ENCODE measurements around the gene MT2A.

MT2A gene

DNA sequence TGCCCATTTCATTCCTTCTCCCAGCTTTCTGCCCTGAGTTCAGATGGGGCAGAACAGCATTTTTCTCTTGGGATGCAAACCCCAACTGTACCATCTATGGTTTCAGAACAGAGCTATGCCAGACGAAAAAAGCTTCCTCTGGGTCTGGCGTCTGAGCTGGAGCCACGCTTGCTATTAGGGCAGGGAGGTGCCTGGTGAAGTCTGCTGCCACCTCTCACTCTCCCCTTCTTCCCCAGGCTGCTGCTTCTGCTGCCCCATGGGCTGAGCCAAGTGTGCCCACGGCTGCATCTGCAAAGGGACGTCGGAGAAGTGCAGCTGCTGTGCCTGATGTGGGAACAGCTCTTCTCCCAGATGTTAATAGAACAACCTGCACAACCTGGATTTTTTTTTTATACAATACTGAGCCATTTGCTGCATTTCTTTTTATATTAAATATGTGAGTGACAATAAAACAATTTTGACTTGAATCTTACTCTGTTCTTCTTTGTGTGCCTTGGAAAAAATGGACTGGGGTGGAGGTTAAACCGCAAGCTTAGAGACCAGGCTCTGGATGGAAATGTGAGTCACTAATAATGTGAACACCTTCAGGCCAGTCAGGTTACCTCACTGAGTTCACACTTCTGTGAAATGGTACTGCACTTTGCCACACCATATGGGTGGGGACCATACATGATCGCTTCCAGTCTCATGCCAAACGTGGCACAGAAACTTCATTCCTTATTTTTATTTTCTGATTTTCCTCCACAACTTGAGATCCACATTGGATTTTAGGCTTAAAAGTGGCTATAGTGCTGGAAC is 28.4 kb downstream of the MT2A start:
- no peak for DNase-seq

DNA sequence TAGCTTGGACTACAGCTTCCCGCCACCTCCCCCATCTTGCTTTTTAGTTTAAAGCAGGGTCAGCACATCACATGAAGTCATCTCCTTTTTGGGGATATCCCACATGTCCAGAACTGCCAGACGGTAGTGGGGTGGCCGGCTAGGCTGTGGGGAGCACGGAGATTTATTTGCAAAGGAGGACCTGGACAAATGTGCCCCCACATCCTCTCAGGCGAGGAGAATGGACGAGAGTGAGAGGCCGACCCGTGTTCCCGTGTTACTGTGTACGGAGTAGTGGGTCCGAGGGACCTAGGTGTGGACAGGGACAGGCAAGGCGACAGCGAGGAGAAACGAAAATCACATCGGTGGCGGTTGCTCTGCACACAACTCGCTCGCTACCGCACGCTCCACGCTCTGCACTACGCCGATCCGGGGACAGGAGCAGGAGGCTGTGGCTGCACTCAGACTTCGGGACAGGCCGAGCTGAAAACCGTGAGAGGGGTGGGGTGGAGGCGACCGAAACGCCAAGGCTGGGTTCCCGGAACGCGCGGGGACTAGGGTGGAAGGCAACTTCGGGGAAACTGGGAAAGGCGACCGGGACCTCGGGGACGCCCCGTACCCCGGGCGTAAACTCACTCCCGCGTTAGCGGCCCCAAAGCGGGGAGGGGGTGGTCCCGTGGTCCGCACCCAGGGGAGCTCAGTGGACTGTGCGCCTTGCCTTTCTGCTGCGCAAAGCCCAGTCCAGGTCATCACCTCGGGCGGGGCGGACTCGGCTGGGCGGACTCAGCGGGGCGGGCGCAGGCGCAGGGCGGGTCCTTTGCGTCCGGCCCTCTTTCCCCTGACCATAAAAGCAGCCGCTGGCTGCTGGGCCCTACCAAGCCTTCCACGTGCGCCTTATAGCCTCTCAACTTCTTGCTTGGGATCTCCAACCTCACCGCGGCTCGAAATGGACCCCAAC is 29.7 kb downstream of the MT2A start, which contains the start of gene MT1A:
MT1A (plus strand) TSS at position 853 of the 937 bp plus-strand sequence; CDS start at position 926, 73 bp downstream.
- peak in 24 of 58 donors; percentile 5 to 53 (median 25) for DNase-seq

DNA sequence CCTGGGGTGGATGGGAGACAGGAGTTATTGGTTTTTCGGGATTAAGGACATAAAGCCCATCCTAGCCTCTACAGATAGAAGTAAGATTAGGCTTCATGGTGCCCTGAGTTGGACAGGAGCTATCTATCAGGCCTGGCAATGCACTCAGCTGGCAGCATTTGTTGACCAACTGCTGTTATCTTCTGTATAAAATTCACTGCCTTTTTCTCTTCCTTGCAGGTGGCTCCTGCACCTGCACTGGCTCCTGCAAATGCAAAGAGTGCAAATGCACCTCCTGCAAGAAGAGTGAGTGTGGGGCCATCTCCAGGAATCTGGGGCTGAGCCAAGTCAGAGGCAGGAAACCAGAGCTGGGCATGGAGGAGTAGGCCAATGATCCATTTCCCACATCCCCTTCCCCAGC is 30.7 kb downstream of the MT2A start:
- DNase-seq, result no peak

DNA sequence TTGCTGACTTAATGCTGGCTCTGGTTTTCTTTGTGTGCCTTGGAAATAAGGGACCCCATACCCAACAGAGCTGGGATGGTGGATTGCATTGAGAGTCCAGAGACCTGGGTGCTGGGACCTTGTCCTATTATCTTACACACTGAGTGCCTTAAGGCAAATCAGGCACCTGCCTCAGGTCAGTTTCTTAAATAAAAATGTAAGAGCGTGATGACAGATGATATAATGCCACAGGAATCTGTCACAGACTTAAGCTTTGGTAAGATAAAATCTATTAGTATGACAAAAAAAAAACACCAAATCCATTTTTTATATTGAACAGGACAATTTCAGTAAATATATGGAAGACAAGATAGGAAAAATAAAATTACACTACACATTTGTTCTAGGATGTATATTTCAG is 31.7 kb downstream of the MT2A start:
- DNase-seq, result no peak

DNA sequence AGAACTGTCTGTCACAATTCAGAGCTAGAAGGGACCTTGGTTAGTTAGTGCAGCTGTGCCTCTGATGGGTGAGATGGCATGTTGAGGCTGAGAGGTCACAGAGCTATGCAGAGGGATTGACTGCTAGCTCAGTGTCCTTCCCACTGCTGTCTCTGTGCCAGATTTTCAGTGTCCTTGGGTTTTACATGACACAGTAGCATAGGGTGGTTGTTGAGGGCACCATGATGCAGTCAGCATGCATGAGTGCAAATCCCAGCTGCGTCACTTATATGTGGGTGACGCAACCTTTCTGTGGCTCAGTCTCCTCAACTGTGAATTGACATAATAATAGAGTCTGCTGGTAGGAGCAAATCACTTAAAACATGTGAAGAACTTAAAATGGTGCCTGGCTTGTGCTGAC is 32.8 kb downstream of the MT2A start:
- no peak for DNase-seq

DNA sequence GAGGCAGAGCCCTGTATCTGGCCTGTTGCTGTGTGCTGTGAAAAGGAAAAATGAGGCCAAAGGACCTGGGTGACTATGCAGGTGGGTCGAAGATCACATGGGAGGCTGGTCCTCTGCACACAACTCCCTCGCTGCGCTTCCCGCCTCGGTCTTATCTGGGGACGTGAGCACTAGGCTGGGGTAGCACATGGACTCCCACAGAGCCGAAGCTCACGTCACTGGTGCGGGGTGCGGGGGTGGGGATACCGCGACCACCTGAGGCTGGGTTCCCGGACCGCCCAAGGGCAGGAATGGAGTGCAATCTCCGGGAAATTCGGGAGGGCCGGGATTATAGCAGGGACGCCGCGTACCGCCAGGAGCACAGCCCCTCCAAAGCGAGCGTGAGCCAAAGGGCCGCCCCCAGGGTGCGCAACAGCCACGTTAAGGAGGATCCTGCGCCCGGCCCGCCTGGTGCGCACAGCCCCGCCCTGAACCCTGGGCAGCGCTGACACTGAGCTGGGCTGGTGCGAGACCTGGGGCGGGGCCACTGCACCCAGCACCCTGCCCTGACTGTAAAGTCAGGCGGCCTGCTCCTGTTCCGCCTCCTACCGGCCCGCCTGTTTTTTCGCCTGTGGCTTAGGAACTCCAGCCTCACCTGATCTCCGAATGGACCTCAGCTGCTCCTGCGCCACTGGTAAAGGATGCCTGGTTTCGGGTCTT is 34.8 kb downstream of the MT2A start:
- peak in 1 of 58 donors; percentile 21 for DNase-seq

DNA sequence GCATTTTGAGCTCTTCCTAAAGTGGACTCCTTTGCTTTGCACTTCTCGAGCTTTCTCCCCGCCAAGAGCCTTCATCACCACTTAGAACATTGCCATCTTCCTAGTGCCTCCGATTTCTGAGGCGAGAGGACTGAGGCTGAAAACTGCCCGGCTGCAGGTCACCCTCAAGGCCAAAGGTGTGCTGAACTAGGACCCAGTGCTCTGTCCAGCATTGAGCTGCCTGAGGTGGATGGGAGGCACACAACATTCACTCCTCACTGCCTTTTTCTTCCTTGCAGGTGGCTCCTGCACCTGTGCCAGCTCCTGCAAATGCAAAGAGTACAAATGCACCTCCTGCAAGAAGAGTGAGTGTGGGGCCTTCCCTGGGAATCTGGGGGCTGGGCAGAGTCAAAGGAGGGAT is 35.4 kb downstream of the MT2A start:
- DNase-seq, result no peak

DNA sequence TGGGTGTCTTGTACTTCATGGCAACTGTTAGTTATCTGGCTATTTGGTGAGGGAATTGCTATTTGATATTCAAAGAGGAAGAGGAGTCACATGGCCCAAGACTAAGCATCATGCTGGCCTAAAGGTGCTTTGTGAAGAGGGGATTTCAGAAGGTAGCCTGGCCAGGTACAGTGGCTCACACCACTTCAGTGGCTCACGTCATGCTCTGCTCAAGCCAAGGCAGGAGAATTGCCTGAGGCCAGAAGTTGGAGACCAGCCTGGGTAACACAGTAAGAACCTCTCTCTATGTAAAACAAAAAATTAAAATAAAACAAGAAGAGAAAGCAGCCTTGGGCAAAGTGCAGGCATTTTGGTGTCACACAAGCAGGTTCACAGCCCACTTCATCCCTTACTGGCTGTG is 36.9 kb downstream of the MT2A start:
- DNase-seq, result no peak

DNA sequence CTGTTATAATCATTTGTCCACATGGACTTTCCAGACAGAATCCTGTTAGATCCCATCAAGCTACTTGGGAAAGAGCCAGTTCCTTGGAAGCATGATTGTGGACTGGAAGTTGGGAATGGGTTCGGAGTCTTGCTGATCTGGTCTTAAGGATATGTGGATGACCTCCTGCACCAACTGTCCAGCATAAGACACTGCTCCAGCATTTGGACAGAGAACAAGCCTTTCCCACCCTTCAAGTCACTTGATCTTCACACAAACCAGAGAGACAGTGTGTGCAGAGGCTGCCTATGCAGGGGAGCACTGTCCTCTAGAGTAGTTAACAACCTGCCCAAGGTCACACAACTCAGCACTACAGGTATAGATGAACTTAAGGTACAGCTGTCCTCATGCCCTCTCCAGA is 37.5 kb downstream of the MT2A start:
- DNase-seq, result no peak

DNA sequence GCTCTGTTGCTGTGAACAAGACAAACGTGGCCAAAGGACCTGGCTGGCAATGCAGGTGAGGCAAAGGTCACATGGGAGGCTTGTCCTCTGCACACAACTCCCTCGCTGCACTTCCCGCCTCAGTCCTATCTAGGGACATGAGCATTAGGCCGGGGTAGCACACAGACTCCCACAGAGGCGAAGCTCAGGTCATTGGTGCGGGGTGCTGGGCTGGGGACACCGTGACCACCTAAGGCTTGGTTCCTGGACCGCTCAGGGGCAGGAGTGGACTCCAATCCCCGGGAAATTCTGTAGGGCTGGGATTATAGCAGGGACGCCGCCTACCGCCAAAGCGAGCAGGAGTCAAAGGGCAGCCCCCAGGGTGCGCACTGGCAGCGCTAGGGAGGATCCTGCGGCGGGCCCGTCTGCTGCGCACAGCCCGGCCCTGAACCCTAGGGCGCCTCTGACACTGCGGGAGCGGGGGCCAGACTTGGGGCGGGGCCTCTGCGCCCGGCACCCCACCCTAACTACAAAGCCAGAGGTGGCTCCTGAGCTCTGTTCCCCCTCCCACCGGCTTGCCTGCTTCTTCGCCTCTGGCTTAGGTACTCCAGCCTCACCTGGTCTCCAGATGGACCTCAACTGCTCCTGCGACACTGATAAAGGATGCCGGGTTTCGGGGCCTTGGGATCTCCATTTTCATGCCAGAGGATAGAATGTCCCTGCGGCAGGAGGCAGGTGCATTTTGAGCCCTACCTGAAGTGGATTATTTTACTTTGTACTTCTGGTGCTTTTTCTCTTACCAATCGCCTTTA is 39.5 kb downstream of the MT2A start:
- no peak for DNase-seq

DNA sequence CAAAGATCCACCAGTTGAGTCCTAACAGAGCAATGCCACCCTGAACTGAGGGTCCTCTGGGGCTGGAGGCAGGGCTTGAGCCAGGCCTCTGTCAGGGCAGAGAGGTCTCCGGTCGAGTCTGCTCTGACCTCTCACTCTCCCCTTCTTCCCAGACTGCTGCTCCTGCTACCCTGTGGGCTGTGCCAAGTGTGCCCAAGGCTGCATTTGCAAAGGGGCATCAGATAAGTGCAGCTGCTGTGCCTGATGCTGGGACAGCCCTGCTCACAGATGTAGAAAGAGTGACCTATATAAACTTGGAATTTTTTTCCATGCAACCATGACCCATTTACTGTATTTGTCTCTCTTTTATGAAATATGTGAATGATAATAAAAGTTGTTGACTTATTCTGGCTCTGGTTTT is 40.9 kb downstream of the MT2A start:
- DNase-seq, result no peak

DNA sequence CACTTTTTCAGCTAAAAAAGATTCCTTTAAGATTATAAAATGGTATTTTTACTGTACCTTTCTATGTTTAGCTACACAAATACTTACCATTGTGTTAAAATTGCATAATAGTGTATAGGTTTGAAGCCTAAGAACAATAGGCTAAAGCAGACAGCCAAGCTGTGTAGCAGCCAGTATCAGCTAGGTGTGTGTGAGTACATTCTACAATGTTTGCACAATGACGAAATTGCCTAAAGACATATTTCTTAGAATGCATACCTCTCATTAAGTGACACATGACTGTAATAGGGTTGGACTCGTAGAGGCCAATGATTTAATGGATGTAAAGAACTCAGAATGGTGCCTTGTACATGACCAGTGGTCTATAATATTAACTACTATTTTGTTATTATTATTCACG is 41.4 kb downstream of the MT2A start:
- no peak for DNase-seq

DNA sequence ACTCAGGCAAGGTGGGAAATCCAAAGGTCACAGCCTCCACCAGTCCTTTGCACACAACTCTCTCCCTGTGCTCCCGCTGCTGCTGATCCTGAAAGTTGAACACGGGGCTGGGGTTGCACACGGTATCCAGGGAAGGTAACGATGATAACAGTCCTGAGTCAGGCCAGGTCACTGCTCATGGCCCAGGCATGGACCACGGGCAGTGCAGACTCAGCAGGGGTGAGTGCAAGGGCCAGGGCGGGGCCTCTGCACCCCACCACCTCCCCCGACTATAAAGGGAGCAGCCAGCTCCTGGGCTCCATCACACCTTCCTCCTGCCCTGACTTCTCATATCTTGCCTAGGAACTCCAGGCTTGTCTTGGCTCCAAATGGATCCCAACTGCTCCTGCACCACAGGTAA is 43.2 kb downstream of the MT2A start, which contains the start of gene MT1B:
MT1B (plus strand) TSS at position 301 of the 400 bp plus-strand sequence; CDS start at position 369, 68 bp downstream.
- no peak for DNase-seq

DNA sequence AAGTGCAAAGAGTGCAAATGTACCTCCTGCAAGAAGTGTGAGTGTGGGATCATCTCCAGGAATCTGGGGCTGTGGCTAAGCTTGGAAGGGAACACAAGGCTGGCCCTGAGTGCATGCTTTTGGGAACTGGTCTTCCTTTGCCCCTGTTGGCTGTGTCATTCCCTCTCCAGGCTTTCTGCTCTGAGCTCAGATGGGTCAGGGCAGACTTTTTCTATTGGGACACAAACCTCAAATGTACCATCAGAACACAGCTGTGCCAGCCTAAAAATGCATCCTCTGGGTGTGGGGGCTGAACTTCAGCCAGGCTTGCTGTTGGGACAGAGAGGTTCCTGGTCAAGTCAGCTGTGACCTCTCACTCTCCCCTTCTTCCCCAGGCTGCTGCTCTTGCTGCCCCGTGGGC is 44.2 kb downstream of the MT2A start:
- no peak for DNase-seq

DNA sequence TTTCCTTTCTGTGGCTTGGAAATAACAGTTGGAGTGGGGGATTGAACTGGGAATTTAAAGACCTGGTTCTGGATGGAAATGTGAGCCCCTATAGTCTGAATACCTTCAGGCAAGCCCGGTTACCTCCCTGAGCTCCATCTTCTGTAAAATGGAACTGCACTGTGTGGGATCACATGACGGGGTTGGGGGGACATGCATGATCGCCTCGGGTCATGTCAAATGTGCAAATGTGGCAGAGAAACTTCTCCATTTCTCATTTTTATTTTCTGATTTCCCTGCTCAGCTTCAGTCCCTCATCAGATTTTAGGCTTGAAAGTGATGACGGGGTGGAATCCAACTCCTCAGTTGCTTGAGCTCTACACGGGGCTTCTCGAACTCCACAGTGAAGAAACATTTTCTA is 44.8 kb downstream of the MT2A start:
- no peak for DNase-seq

DNA sequence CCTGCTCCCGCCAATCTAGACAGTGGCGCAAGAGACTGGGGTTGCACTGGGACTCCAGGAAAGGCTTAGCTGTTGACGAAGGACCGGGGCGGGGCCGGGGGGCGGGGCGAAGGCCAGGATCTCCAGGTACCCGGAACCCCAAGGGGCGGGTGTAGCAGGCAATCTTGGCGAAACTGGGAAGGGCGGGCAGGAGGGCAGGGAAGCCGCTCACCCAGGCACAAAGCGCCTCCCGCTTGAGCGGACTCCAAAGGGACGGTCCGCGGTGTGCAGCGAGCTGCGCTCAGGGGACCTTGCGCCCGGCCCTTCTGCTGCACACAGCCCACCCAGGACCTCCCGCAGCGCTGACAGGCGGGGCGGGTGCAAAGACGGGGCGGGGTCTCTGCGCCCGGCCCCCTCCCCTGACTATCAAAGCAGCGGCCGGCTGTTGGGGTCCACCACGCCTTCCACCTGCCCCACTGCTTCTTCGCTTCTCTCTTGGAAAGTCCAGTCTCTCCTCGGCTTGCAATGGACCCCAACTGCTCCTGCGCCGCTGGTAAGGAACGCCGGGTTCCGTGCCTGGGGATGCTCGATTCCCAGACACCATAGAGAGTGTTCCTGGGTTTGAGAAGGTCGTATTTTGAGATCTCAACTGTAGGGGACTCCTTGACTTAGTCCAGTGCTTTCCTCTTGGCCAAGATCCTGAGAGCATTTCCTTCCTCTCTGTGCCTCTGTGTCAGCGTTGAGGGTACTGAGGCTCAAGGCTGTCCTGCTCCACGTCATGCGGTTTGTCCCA is 49.4 kb downstream of the MT2A start, which contains the start of gene MT1F:
MT1F (plus strand) TSS at position 405 of the 772 bp plus-strand sequence; CDS start at position 505, 100 bp downstream.
- peak in 38 of 58 donors; percentile 9 to 68 (median 40) for DNase-seq

DNA sequence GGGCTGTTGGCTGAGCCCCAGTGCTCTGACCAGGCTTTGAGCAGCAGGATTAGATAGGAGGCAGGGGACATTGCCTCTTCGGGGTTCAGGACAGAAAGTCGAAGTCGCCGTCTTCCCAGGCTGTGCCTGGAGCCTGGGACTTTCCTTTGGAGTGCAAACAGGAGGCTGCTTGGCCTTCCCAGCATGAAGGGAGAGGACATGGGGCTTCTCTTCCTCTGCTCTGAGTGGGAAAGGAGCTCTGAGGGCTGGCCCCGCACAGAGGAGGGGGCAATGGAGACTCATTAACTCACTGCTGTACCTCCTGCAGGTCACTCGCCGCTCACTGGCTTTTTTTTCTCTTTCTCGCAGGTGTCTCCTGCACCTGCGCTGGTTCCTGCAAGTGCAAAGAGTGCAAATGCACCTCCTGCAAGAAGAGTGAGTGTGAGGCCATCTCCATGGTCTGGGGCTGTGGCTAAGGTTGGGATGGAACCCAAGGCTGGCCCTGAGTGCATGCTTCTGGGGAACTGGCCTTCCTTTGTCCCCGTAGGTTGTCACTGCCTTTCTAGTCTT is 50.0 kb downstream of the MT2A start:
- DNase-seq, result peak in 3 of 58 donors; percentile 11 to 46 (median 22)
